DMS153 (cell line): Measurements from ENCODE around the gene RARA.

Source experiments
- DNase-seq: peaks from one replicate; lab custom pipeline; 2025; lab: John Stamatoyannopoulos, UW

Gene RARA

DNA sequence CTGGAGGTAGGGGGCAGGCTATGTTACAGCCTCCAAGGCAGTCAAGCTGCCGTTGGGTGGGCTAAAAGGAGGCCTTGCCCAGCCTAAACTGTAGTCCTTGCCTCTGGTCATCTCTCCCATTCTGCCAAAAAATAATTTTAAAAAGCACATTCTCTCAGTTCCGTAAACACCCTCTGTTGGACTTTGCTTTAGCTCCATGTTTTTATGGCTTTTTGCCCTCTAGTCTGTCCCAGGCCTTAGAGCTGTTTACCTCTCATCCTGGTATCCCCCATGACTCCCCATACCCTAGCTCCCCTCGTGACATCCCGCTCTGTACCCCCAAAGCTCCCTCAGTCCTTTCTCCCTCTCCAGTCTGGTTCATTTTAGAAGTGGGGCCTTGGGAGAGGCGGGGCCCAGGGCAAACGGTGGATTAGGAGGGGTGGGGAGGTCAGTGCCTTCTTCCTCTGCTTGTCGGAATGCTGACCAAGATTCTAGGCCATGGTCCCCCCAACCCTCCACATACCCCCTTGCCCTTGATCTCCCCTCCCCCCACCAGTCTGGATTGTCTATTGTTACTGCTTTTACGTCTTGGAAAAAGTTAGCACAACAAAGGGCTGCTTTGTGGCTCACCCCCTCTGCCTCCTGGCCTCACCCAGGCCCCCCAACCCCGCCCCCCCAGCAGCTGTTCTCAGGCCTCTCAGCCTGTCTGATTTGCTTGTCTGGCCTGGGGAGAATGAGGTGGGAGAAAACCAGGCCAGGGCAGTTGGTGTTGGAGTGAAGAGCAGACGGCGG is 37.2 kb downstream of the RARA start:
- DNase-seq: no peak

GRCh38 chr17:40346765-40347158 is 37.8 kb downstream of the RARA start:
- DNase-seq: no peak

DNA sequence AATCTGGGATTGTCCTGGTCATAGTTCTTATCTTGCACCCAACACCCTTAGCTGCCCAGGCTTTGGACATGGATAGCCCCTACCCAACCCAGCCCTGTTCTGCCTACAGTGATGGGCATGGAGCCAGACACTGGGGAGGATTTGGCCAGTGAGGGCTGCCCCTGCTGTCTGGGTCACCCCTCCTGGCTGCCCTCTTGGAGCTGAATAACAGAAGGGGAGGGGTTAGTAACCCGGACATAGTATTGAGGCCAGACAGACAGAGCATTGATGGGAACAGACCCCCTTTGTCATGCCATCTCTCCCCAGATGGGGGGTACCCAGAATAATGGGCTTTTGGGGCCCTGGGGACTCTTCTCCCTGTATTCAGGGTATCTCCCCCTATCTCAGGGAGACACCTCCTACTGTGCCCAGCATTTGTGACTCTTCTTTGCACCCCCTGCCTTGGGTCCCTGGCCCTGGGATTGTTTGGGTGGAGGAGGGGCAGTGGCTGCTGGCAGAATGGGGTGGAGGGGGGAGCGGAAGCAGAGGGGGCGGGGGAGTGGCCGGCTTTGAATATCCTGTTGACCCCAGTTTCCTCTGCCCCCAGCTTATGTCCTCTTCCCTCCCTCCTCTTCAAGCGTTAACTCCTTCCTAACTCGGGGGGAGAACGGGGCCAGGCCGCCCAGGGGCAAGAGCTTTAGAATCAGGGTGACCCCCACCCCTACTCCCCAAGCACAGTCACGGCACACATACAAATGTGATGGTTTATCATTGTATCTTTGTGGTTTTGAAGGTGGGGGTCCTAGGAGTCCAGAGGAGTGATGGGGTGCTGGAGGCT is 38.5 kb downstream of the RARA start:
- no peak for DNase-seq

DNA sequence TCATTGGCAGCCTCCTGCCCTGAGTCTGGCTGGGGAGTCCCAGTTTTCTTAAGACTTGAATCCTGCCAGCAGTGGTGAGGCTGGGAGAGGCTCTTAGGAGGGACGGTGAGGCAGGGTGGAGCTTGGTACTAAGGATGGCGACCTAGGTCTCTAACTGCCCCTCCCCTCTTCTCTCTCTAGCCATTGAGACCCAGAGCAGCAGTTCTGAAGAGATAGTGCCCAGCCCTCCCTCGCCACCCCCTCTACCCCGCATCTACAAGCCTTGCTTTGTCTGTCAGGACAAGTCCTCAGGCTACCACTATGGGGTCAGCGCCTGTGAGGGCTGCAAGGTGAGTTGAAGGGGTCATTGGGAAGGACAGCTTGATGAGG is 39.1 kb downstream of the RARA start:
- DNase-seq: no peak

GRCh38 chr17:40348562-40349476 is 39.8 kb downstream of the RARA start:
- peak; percentile 45 for DNase-seq

DNA sequence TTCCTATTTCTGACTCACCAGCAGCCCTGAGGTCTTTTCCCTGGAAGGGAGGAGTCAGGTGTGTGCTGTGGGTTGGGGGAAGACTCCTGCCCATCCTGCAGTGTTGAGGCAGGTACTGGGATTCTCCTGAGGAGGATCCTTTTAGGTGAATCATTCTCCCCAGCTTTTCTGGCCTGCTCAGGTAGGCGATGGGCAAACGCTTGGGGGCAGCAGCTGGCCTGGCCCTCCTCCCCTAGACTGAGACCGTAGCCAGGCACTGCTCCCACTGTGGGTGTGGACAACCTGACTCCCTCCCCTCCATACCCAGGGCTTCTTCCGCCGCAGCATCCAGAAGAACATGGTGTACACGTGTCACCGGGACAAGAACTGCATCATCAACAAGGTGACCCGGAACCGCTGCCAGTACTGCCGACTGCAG is 40.5 kb downstream of the RARA start:
- DNase-seq: no peak

DNA sequence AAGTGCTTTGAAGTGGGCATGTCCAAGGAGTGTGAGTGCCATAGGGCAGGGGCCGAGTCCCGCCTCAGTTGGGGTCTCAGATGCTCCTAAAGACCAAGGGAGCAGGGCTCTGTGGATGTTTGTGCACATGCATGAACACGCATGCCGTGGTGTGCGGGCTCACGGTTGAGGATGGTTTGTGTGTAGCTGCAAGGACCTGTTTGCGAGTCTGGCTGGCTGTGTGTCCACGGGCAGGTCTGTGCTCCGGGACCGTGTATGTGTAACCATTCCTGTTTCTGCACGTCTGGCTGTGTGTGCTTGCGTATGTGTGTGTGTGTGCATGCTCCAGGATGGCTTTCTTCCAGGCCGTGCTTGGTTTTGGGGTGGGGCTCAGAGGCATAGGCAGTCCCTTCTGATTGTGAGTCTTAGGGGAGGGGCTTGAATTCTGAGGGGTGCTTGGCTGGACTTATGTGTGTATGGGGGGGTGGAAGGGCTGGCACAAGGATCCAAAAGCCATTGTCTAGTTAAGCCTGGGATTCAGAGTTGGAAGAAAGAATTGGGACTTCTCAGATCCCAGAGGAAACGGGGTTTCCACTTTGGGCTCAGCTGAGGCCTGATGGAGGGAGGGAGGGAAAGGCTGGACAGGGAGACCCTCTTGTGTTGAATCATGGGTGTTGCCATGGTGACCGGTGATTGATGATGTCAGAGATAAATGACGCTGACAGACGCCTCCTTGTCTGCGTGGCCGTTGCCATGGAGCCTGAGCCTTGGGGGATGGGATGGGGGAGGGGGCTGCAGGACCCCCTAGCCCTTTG is 41.1 kb downstream of the RARA start:
- DNase-seq: no peak

DNA sequence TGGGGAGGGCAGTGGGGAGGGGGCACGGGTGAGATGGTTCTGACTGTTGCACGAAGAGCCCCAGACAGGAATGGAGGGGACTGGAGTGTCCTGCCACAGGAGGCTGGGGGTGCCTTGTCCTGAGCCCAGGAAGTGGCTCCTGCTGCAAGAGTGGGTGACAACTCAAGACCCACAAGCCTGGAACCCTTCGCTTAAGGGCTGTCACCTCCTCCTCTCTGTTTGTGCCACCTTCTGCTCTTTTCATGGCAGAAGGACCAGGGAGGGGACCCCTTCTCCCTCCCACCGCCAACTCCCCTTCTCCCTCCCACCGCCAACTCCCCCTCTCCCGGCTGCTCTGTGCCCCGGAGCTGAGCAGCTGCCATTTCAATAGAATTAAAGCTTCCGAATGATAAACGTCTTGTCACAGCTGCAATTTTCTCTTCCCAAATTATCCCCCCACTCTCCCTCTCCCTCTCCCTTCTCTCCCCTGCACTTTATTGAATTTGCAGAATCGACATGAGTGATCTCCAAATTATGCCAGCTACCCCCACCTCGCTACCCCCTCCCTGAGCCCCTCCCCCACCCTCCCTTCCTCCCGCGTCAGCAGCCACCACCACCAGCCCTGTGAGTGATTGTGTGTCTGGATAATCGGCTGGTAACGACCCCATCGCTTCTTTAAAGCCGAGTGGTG is 41.8 kb downstream of the RARA start:
- DNase-seq: no peak

DNA sequence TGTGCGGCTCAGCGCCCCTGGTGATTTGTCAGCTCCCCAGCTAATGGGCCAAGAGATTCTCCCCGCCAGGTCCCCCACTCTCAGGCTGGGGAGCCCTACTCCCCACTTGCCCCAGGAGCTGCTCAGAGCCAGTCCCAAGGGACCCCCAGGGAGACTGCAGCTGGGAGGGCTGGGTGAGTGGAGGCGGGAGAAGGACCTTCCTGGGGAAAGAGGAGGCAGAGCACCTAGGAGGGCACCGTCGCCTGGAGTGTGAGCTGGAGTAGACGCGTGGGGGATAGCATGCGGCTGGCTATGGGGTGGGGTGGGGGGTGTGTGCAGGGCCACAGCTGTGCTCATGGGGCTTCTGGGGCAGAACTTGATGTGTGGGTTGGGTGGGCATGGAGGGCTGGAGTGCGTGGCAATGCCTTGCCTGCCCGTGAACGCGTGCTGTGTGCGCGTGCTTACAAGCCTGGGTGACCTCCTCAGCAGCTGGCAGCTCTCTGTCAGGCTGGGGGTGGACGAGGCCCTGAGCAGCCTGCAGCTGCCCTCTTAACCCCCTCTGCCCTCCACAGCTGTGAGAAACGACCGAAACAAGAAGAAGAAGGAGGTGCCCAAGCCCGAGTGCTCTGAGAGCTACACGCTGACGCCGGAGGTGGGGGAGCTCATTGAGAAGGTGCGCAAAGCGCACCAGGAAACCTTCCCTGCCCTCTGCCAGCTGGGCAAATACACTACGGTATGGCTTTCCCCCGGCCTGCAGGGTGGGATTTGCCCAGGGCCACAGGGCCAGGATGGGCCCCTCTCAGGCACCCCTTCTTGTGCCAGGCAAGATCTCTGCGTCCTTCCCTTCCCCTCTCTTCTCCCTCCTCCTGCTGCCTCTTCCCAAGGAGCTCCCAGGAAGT is 42.6 kb downstream of the RARA start:
- peak; percentile 42 for DNase-seq

- DNase-seq: no peak
Measured at GRCh38 chr17:40352237-40352778, 43.3 kb downstream of the RARA start.

DNA sequence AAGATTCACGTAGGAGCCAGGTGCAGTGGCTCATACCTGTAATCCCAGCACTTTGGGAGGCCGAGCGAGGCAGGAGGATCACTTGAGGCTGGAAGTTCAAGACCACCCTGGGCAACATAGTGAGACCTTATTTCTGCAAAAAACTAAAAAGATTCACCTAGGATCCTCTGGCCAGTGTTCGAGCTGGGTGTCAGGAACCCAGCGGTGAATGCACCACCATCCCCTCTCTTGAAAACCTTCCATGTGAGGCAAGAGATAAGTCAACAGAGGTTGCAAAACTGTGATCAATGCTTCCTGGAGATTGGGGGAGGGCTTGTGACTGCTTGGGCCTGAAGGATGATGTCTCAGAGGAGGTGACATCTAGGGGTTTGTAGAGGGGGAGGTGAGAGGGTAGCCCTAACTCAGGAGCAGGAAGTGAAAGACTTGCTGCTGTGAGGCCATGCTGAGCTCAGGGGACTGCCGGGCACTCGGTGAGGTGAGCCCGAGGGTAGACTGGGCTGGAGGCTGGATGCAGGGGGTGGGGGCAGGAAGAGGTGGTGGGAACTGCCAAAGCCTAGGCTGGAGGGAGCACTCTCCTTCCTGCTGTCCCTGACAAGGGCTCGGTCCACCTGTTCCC is 43.9 kb downstream of the RARA start:
- DNase-seq: no peak

- DNase-seq: no peak
Measured at GRCh38 chr17:40354221-40355122, 45.5 kb downstream of the RARA start.

DNA sequence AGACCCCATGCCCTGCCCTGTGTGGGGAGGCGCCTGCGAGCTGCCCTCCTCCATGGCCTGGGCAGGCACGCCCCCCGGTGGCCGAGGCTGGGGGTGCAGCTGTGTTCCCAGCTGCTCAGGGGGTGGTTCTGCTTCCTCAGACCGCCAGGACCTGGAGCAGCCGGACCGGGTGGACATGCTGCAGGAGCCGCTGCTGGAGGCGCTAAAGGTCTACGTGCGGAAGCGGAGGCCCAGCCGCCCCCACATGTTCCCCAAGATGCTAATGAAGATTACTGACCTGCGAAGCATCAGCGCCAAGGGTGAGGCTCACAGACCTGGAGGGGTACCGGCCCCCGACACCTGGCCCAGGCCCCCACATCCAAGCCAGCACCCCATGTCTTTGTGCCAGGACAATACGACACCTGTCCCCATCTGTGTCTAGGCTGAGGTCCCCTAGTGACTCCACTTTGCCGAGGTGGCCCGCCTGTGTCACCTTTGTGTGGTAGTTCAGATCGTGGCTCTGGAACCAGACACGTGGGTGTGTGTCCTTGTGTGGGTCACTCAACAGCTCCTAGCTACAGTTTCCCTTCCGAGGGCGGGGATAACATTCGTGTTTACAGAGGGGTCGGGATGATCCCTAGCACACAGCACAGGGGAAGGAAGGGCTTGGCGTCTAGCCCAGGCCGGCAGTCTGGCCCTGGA is 46.3 kb downstream of the RARA start:
- DNase-seq: no peak

- DNase-seq: no peak
Measured at GRCh38 chr17:40355804-40356758, 47.1 kb downstream of the RARA start.

- no peak for DNase-seq
Measured at GRCh38 chr17:40356990-40357881, 48.3 kb downstream of the RARA start.
